HepG2 (cell line): ENCODE measurements around the gene FUT3. TPM values are rescaled to one million over a fixed set of nuclear protein-coding genes. Genes with fewer than 3 reads are reported as not detected.
A peak's percentile ranks its signal among the peaks of the same experiment; 100 is the strongest.
"Not testable (repeated sequence)": the region's sequence is repeated elsewhere in the genome, so short reads cannot be mapped to it uniquely, and the experiment has no call there.

Source experiments
- ATAC-seq: fragments of 200-7000 bp; cut with Tn5 transposase; 3 replicates; pipeline ENCODE4 v1.9.1; 2020; ENCODE audit warnings: mild to moderate bottlenecking, moderate library complexity
- BruUV-seq: library from RNA; stranded (reverse); fragments of 400-500 nt; replicated peaks from 2 replicates; lab custom pipeline; 2021; lab: Mats Ljungman, UMichigan
- CTCF ChIA-PET: fragments of 300-600 bp; formaldehyde crosslinking; extraction: SDS; loops from one replicate; lab custom pipeline; 2021; ENCODE audit warnings: low total read pairs, inconsistent platforms, low intra/inter-chr PET ratio; lab: Yijun Ruan, JAX
- POLR2A ChIA-PET: fragments of 350-600 bp; sonication (Branson Sonifier 250); formaldehyde crosslinking; loops from one replicate; lab custom pipeline; 2020; ENCODE audit warnings: antibody characterized with exemption, inconsistent platforms; lab: Yijun Ruan, JAX
- DNase-seq: peaks from one replicate; pipeline ENCODE4 v3.0.0-alpha.2; 2015; ENCODE audit warnings: low spot score
- FAIRE-seq: peaks from 3 replicates; lab custom pipeline; 2011; peaks lifted over from hg19 to GRCh38; lab: Jason Lieb, UNC
- H2AFZ ChIP-seq: one replicate; pipeline ENCODE4 v1.6.1; 2011; ENCODE audit warnings: low read length, inconsistent platforms
- H3K27ac ChIP-seq: fragments of 300-600 bp; 3 replicates; pipeline ENCODE4 v1.8.0; 2011; ENCODE audit warnings: mixed run types, mild to moderate bottlenecking, mixed read lengths, low read length, inconsistent platforms; ENCODE audit not compliant: insufficient read depth; ENCODE audit errors: extremely low read length
- H3K27me3 ChIP-seq, 2 experiments: fragments of 200-600 bp in 1 of 2; 2 replicates in 1 of 2; 3 replicates in 1 of 2; pipeline versions ENCODE4 v1.6.0 to v1.8.0; 2011; ENCODE audit warnings: low read length in 2 of 2, mild to moderate bottlenecking in 2 of 2, moderate library complexity in 2 of 2, inconsistent platforms in 1 of 2; ENCODE audit not compliant: insufficient read depth in 2 of 2, control insufficient read depth in 1 of 2
- H3K36me3 ChIP-seq, 2 experiments: fragments of 200-600 bp in 1 of 2; replicated peaks in 1 of 2; 2 replicates in 1 of 2; 3 replicates in 1 of 2; pipeline versions ENCODE4 v1.5.1 to v1.8.0; 2011; ENCODE audit warnings: low read length in 2 of 2, inconsistent platforms in 1 of 2; ENCODE audit not compliant: insufficient read depth in 2 of 2, control insufficient read depth in 1 of 2
- H3K4me1 ChIP-seq: 2 replicates; pipeline ENCODE4 v1.5.1; 2012; ENCODE audit warnings: low read length, inconsistent platforms; ENCODE audit not compliant: insufficient read depth
- H3K4me2 ChIP-seq: 2 replicates; pipeline ENCODE4 v1.6.0; 2011; ENCODE audit warnings: low read depth, low read length, inconsistent platforms
- H3K4me3 ChIP-seq, 3 experiments: fragments of 200-600 bp in 1 of 3; sonication (generic), shearing (Covaris generic) in 1 of 3; replicated peaks in 1 of 3; 2 replicates each; pipeline ENCODE4 v1.5.1; 2011 to 2016; ENCODE audit warnings: low read length in 3 of 3, inconsistent platforms in 2 of 3, low read depth in 2 of 3, mild to moderate bottlenecking in 2 of 3, control low read depth in 1 of 3, mixed read lengths in 1 of 3; ENCODE audit not compliant: insufficient read depth in 1 of 3
- H3K79me2 ChIP-seq: one replicate; pipeline ENCODE4 v1.6.1; 2011; ENCODE audit warnings: low read length, inconsistent platforms; ENCODE audit not compliant: insufficient read depth
- H3K9ac ChIP-seq: 2 replicates; pipeline ENCODE4 v1.6.0; 2011; ENCODE audit warnings: mild to moderate bottlenecking, low read depth, low read length, inconsistent platforms; ENCODE audit not compliant: insufficient read depth
- H3K9me3 ChIP-seq: 2 replicates; pipeline ENCODE4 v1.5.1; 2012; ENCODE audit warnings: mild to moderate bottlenecking, low read length
- H4K20me1 ChIP-seq: 2 replicates; pipeline ENCODE4 v1.6.0; 2011; ENCODE audit warnings: inconsistent platforms, mild to moderate bottlenecking, low read length, moderate library complexity; ENCODE audit not compliant: insufficient read depth
- ESRRA ChIP-seq: sonication (generic); formaldehyde crosslinking; IDR thresholded peaks from 2 replicates; pipeline ENCODE4 v1.5.1; 2020; ENCODE audit warnings: mild to moderate bottlenecking, low read depth, missing genetic modification reagents
- NR0B2 ChIP-seq: sonication (generic); formaldehyde crosslinking; IDR thresholded peaks from 2 replicates; pipeline ENCODE4 v1.4.0; 2020; ENCODE audit warnings: mild to moderate bottlenecking, missing genetic modification reagents
- RNF219 ChIP-seq: sonication (generic); formaldehyde crosslinking; IDR thresholded peaks from 2 replicates; pipeline ENCODE4 v1.5.0; 2020; ENCODE audit warnings: mild to moderate bottlenecking, missing genetic modification reagents
- SIN3A ChIP-seq: IDR thresholded peaks from 2 replicates; pipeline ENCODE4 v1.6.1; 2011; ENCODE audit warnings: low read depth, mild to moderate bottlenecking, control low read depth, low read length, borderline replicate concordance
- TARDBP ChIP-seq: sonication (generic); formaldehyde crosslinking; IDR thresholded peaks from 2 replicates; pipeline ENCODE4 v1.8.0; 2022; ENCODE audit warnings: mild to moderate bottlenecking, missing genetic modification reagents
- TEAD2 ChIP-seq: sonication (generic); formaldehyde crosslinking; IDR thresholded peaks from 2 replicates; pipeline ENCODE4 v1.9.0; 2021; ENCODE audit warnings: missing genetic modification reagents
- XRCC5 ChIP-seq: fragments of 200-400 bp; formaldehyde crosslinking; optimal IDR thresholded peaks from 2 replicates; pipeline ENCODE3; 2017; ENCODE audit warnings: mild to moderate bottlenecking, low read length
- WGBS: methylation state at CpG from one replicate; pipeline ENCODE4 v1.1.6; 2017; ENCODE audit warnings: low lambda C conversion rate; 5-methylcytosine and 5-hydroxymethylcytosine counted together
- in situ Hi-C: cut with HindIII; loops from 2 replicates; pipeline ENCODE4 v1.10.0; 2017; ENCODE audit warnings: low pct_unique_long_range_greater_than_20kb; ENCODE audit not compliant: extremely low pct_ligation_motif_present
- intact Hi-C: fragments of 100-400 bp; cut with micrococcal nuclease; formaldehyde crosslinking; loops from one replicate; pipeline ENCODE4 v1.10.0; 2022; ENCODE audit not compliant: unreplicated experiment
- polyA plus RNA-seq, 8 experiments: library from polyadenylated mRNA; depleted of rRNA in 3 of 8; stranded (reverse) in 7 of 8; unstranded in 1 of 8; fragments of >200 nt; fragmentation: Illumina TruSeq in 4 of 8; extraction: Trizol in 4 of 8; gene quantifications; 2 replicates each; pipeline versions ENCODE4 v1.2.1 to v1.2.3, GENCODE V29; 2011 to 2016; ENCODE audit warnings: low read depth in 4 of 8, missing spikeins in 1 of 8, mixed read lengths in 1 of 8; ENCODE audit not compliant: insufficient read depth in 1 of 8
- total RNA-seq, 5 experiments: library from RNA; depleted of rRNA; stranded (reverse); fragments of >200 nt; fragmentation: Illumina TruSeq; extraction: Trizol; gene quantifications; 2 replicates each; pipeline ENCODE4 v1.2.3, GENCODE V29; 2016; ENCODE audit warnings: low read depth in 1 of 5
- TF ChIP-seq, protein P1 (sequence below): sonication (generic); formaldehyde crosslinking; conservative IDR thresholded peaks from 2 replicates; pipeline ENCODE4 v1.5.0; 2020; ENCODE audit warnings: missing genetic modification reagents

FUT3 gene
- total and polyA plus RNA-seq, 2 of the 13 experiments (the other 11 are each of a cell fraction or from before 2014, with no cell fraction given) = 0.53 to 1.1 TPM

GRCh38 chr19:5843295-5843927 is 7.8 kb downstream of the FUT3 start:
- no peak overlapping the region for H2AFZ ChIP-seq
- FAIRE-seq (no peak), DNase-seq (no peak), ATAC-seq (no peak)
- intact Hi-C loops (no loop called here), in situ Hi-C loops (no loop called here)
- no TSS peak for BruUV-seq
- H3K79me2 ChIP-seq = peaks cover 6% of the 10 kb centered on the region
- H3K4me1 ChIP-seq = peaks cover 55% of the 10 kb centered on the region
- no peak overlapping the region for H3K27ac ChIP-seq
- 82% methylated on average over 12 of the region's 21 CpGs for WGBS
- no peak overlapping the region for H3K4me2 ChIP-seq
- H3K4me3 ChIP-seq = no peak overlapping the region
- TF ChIP-seq, protein P1, sequence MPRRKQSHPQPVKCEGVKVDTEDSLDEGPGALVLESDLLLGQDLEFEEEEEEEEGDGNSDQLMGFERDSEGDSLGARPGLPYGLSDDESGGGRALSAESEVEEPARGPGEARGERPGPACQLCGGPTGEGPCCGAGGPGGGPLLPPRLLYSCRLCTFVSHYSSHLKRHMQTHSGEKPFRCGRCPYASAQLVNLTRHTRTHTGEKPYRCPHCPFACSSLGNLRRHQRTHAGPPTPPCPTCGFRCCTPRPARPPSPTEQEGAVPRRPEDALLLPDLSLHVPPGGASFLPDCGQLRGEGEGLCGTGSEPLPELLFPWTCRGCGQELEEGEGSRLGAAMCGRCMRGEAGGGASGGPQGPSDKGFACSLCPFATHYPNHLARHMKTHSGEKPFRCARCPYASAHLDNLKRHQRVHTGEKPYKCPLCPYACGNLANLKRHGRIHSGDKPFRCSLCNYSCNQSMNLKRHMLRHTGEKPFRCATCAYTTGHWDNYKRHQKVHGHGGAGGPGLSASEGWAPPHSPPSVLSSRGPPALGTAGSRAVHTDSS (CRISPR knock-in tag) = no peak
- TF ChIP-seq RNF219 (CRISPR knock-in tag) (no peak), TARDBP (CRISPR knock-in tag) (no peak), TEAD2 (CRISPR knock-in tag) (no peak), XRCC5 (no peak), SIN3A (no peak), ESRRA (CRISPR knock-in tag) (no peak), NR0B2 (CRISPR knock-in tag) (no peak)
- no peaks in the 10 kb centered on the region for H3K36me3 ChIP-seq
- no peaks in the 10 kb centered on the region for H4K20me1 ChIP-seq
- no peak overlapping the region for H3K9ac ChIP-seq
- ChIA-PET CTCF (no interaction called here), POLR2A (no interaction called here)
- H3K9me3 ChIP-seq = no peaks in the 10 kb centered on the region
- H3K27me3 ChIP-seq = peaks cover 0 to 2% of the 10 kb centered on the region in 2 experiments; a peak in 1 of 5 replicates

GRCh38 chr19:5841735-5842111 is 9.5 kb downstream of the FUT3 start:
- intact Hi-C loops, CTCF ChIA-PET, H3K36me3 ChIP-seq, BruUV-seq, H3K9me3 ChIP-seq, DNase-seq, in situ Hi-C loops, H3K27ac ChIP-seq, H4K20me1 ChIP-seq, FAIRE-seq, ATAC-seq, H3K4me3 ChIP-seq, H2AFZ ChIP-seq, H3K27me3 ChIP-seq: not testable (repeated sequence)
- Histone ChIP-seq H3K4me1 (peaks cover 60% of the 10 kb centered on the region), H3K9ac (0 out of 2 replicates have a peak overlapping the region, but pooled peaks have one; percentile 23), H3K4me2 (peak overlapping the region; percentile 11; the same call in 1 of the 2 replicates), H3K79me2 (peaks cover 11% of the 10 kb centered on the region)
- WGBS = 100% methylated on average over 1 of the region's 6 CpGs
- POLR2A ChIA-PET = interaction anchor here (0.7 to 6.5 kb wide), 2 partner anchors 13 to 62 kb away, joined by 3 to 96 read pairs; partner anchors contain the start of gene NDUFA11
